Measurements from ENCODE around the gene IGLL5.
"Not testable (repeated sequence)": the region's sequence is repeated elsewhere in the genome, so short reads cannot be mapped to it uniquely, and the experiment has no call there.

The IGLL5 gene

DNA sequence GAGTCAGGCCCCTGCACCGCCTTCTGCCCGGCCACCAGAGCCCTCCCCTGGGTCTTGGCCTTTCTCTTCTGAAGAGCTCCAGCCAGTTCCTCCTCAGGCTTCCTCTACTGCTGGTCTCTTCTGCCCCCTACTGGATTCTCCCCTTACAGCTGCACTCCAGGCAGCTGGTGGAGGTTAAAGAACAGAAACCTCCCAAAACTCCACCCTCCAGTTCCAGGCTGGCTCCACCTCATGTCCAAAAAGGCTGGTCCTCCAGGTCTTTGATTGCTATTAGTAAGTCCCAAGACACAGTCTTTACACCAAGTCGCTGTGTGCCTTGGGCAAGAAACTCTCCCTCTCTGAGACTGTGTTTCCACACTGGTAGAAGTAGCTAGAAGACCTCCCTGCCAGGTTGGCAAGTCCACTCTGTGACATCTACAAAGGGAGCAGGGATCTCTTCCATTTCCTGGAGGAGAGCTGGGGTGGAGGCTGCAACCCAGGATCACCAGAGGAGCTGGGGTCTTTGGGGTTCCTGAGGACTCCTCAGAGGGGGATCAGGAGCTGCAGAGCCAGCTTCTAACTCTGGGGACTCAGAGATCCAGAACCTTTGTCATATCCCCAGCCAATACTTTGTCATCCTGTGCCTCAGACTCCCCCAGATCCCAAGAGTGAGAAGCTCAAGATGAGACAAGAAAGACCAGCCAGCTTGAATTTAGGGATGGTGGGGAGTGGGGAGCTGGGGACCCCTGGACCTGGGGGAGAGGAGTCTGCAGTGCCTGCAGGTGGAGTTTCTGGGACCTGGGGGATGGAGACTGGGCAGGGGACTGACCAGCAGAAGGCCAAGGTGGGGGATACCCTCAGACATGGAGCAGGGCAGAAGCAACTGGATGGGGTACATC lies 3.4 kb upstream of the IGLL5 start:
- peak; percentile 25 to 58 (median 38) for DNase-seq (ENCODE audit: low read depth in 3 of 3)

- peak in 1 of 3 experiments; percentile 57 for DNase-seq (ENCODE audit: low read depth in 3 of 3)
Measured at GRCh38 chr22:22884888-22885840, 2.5 kb upstream of the IGLL5 start.

GRCh38 chr22:22886546-22886945 lies 1.1 kb upstream of the IGLL5 start:
- DNase-seq (ENCODE audit: low read depth in 3 of 3), result no peak

GRCh38 chr22:22888571-22889353 lies 1.1 kb downstream of the IGLL5 start:
- no peak for DNase-seq (ENCODE audit: low read depth in 3 of 3)

- DNase-seq (ENCODE audit: low read depth in 3 of 3), result no peak
Measured at GRCh38 chr22:22890085-22890484, 2.5 kb downstream of the IGLL5 start.

DNA sequence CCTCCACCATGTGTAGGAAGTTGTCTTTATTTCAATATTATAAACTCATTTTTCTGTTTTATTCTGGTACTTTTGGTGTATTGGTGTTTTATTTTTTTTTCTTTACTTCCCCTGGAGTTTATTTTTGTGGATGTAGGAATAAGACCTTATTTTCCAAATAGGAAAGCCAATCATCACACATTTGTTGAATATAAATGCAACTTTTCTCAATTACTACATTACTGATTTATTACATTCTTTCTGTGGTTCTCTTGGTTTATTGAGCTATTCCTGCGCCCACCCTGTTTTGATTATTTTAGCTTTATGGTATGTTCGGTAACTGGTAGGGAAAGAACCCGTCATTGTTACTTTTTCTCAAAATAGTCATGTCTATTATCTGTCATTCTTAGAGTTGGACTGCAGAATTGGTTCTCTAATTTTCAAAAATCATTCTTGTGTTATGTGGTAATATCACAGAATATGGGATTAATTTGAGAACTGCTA lies 3.6 kb downstream of the IGLL5 start:
- no peak for DNase-seq (ENCODE audit: low read depth in 3 of 3)

GRCh38 chr22:22892096-22893052 lies 4.8 kb downstream of the IGLL5 start:
- DNase-seq (ENCODE audit: low read depth in 3 of 3), result no peak

DNA sequence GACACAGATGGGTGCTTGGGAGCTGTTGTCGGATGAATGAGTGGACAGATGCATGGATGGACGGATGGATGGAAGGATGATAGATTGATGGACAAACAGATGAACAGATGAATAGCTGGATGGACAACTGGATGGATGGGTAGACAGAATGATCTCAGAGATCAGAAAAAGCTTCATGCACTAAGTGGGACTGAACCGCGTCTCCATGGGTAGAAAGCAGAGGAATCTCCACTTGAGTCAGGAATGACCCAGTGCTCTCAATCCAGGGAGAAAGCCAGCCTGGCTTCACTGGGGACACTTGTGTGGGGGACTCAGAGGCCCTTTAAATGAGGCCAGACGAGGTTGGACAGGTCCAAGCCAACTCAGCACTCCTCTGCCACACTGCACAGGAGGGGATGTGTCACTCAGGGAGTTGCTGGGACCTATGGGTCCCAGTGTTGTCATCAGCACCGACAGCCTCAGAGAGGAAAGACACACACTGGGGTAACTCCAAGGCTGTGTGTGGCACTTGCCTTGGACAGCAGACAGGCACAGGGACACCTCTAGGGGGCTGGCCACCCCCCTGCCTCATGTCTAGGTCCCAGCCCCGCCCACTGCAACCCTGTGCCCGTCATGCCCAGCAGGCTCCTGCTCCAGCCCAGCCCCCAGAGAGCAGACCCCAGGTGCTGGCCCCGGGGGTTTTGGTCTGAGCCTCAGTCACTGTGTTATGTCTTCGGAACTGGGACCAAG lies 5.6 kb downstream of the IGLL5 start:
- no peak for DNase-seq (ENCODE audit: low read depth in 3 of 3)

DNA sequence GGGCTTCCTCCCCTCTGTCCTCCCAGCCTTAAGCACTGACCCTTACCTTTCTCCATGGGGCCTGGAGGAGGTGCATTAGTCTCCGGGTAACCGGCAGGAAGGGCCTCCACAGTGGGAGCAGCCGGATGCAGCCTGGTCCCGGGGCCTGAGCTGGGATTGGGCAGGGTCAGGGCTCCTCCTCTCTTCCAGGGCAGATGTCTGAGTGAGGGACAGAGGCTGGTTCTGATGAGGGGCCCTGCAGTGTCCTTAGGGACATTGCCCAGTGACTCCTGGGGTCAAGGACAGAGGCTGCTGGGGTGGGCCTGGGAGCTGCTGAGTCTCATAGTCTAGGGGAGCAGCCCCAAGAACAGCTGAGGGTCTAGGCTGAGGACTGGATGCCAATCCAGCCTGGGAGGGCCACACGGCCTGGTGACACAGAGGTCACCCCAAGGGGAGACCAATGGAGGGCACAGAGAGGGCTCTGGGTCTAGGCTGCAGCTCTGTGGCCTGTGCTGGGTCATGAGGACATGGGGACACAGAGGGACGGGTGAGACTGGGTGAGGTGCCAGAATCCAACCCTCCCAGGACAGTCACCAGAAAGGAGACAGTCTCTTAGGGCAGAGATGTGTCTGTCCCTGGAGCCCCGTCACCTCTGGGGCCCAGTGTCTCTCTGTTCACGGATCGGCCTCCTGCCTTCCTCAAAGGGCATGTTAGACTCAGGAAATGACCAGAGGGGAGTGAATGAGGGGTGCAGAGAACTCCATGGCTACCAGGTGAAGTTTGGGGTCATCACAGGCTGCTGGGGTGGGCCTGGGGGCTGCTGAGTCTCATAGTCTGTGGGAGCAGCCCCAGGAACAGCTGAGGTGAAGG lies 6.5 kb downstream of the IGLL5 start:
- no peak for DNase-seq (ENCODE audit: low read depth in 3 of 3)

DNA sequence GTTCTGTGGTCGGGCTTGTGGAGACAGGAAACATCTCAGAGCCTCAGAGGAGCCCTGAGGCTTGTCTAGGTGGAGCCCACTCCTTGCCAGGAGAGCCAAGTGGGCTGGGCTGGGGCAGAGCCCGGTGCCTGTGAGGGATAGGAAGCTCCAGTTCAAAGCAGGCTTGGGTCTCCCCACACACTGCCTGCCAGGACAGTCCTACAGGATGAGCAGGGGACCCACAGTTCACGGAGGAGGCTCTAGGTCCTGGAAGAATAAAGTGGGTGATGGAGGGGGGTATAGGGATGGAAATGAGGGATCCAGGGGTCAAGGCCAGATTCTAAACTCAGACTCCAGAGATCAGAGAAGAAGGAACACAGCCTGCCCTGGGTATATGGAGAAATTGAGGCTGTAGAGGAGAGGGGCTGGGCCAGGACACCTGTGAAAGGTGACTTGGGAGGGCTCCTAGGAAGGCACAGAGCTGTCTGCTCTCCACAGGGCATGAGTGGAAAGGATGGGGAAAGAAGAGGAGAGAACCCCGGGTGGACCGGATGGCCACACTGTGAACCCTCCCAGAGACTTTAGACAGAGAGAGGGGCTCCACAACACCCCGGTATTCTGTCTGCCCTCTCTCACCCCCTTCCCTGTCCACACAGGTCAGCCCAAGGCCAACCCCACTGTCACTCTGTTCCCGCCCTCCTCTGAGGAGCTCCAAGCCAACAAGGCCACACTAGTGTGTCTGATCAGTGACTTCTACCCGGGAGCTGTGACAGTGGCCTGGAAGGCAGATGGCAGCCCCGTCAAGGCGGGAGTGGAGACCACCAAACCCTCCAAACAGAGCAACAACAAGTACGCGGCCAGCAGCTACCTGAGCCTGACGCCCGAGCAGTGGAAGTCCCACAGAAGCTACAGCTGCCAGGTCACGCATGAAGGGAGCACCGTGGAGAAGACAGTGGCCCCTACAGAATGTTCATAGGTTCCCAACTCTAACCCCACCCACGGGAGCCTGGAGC lies 7.4 kb downstream of the IGLL5 start:
- no peak for DNase-seq (ENCODE audit: low read depth in 3 of 3)

GRCh38 chr22:22895776-22896445 lies 8.3 kb downstream of the IGLL5 start:
- DNase-seq (ENCODE audit: low read depth in 3 of 3), result no peak

- no peak for DNase-seq (ENCODE audit: low read depth in 3 of 3)
Measured at GRCh38 chr22:22896601-22897000, 9.0 kb downstream of the IGLL5 start.

GRCh38 chr22:22897091-22897490 lies 9.5 kb downstream of the IGLL5 start:
- DNase-seq (ENCODE audit: low read depth in 3 of 3), result no peak

DNA sequence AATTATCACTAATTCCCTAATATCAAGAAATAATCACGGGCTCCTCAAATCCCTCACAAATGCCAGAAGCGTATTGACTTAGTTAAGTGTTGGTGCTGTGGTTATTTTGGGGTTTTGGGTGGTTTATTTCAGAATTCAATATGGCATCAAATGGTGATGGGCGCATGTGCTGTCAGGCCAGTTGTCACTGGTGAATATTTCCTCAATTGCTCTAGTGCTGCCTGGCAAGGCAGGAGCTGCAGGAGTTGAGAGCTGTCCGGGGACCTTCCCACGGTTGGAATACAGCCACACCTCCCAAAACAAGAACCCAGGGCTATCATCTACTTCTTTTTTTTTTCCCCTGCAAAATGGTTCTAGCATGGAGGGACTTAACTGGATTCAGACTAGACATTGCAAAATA lies 10.3 kb downstream of the IGLL5 start:
- DNase-seq (ENCODE audit: low read depth in 3 of 3), result no peak

DNA sequence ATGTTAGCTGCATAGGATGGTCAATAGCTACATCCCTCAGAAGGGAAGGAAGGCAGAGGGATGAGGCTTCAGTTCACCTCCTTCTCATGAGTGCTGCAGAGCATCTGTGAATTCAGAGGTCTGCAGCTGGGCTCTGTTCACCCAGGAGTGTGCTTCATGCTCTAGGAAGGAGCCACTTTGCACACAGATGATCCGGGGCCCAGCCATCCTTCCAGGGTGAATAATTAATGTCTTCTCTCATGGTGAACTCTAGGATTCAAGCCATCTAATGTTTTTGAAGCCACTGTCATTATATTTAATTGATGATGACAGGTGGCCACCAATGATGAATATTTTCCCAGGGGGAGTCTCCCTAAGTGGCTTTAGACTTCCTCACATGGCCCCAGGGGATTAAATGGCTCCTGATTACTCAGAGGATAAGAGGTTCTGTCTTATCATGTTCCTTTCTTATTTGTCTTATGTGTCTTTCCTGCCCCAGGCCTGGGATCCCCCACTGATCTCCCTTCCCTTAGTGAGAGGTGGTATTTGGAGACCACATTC lies 10.9 kb downstream of the IGLL5 start:
- not testable (repeated sequence) for DNase-seq (ENCODE audit: low read depth in 3 of 3)

DNA sequence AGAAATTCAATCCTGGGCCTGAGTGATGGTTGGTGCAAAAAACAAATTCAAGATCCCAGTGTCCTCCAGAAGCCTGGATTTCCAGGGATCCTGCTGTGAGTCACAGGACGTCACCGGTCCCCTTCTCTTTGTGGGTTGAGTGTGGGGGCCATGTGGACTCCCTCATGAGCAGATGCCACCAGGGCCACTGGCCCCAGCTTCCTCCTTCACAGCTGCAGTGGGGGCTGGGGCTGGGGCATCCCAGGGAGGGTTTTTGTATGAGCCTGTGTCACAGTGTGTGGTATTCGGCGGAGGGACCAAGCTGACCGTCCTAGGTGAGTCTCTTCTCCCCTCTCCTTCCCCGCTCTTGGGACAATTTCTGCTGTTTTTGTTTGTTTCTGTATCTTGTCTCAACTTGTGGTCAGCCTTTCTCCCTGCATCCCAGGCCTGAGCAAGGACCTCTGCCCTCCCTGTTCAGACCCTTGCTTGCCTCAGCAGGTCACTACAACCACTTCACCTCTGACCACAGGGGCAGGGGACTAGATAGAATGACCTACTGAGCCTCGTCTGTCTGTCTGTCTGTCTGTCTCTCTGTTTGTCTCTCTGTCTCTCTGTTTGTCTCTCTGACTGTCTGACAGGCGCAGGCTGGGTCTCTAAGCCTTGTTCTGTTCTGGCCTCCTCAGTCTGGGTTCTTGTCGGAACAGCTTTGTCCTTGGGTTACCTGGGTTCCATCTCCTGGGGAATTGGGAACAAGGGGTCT lies 11.9 kb downstream of the IGLL5 start:
- not testable (repeated sequence) for DNase-seq (ENCODE audit: low read depth in 3 of 3)

Measured in stimulated activated CD4-positive, alpha-beta T cell treated with anti-CD3 and anti-CD28 coated beads, TNF-alpha, amount 100 ng/mL, for 24 hours (primary cell).